ENCODE data around the gene WASHC4.

WASHC4 gene, protein sequence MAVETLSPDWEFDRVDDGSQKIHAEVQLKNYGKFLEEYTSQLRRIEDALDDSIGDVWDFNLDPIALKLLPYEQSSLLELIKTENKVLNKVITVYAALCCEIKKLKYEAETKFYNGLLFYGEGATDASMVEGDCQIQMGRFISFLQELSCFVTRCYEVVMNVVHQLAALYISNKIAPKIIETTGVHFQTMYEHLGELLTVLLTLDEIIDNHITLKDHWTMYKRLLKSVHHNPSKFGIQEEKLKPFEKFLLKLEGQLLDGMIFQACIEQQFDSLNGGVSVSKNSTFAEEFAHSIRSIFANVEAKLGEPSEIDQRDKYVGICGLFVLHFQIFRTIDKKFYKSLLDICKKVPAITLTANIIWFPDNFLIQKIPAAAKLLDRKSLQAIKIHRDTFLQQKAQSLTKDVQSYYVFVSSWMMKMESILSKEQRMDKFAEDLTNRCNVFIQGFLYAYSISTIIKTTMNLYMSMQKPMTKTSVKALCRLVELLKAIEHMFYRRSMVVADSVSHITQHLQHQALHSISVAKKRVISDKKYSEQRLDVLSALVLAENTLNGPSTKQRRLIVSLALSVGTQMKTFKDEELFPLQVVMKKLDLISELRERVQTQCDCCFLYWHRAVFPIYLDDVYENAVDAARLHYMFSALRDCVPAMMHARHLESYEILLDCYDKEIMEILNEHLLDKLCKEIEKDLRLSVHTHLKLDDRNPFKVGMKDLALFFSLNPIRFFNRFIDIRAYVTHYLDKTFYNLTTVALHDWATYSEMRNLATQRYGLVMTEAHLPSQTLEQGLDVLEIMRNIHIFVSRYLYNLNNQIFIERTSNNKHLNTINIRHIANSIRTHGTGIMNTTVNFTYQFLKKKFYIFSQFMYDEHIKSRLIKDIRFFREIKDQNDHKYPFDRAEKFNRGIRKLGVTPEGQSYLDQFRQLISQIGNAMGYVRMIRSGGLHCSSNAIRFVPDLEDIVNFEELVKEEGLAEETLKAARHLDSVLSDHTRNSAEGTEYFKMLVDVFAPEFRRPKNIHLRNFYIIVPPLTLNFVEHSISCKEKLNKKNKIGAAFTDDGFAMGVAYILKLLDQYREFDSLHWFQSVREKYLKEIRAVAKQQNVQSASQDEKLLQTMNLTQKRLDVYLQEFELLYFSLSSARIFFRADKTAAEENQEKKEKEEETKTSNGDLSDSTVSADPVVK

DNA sequence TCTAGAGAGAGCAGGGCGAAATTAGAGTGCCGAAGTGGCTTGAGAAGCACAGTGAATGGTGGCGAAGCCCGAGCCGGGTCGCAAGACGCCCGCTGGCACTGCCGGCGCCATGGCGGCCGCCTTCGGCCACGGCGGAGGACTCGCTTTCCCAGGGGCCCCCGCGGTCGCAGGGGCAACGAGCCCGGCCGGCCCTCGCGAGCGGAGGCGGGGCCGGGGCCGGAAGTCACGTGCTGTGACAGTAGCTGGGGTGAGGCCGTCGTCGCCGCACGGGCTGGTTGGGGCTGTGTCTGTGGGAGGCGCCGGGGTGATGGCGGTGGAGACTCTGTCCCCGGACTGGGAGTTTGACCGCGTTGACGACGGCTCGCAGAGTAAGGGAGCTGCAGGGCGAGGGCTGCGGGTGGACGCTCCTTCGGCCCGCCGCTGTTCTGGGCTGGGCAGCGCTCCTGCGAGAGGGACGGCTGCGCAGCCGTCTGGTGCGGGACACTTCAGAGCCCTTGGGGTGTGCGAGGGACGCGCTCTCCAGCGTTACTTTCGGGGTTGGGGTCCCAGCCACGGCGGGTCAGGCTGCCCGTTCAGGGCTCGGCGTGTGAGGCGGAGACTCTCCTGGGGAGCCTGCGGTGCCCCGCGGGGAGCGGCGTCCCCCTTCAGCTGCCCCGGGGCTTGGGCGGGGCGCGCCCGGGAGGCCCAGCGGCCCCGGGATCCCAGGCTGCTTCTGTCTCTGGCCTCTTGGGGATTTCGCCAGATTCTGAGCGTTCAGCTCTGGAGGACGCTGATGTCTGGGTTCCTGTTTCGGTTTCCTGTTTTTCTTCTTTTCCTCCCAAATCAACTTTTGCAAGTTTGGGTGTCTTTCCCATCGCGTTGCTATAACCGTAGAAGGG is at the start of gene WASHC4:
Gene WASHC4, plus strand, starts transcription at position 238 of the 878 bp plus-strand sequence. Its CDS starts 70 bp downstream, at position 308.
- DNase-seq, result peak; percentile 97

DNA sequence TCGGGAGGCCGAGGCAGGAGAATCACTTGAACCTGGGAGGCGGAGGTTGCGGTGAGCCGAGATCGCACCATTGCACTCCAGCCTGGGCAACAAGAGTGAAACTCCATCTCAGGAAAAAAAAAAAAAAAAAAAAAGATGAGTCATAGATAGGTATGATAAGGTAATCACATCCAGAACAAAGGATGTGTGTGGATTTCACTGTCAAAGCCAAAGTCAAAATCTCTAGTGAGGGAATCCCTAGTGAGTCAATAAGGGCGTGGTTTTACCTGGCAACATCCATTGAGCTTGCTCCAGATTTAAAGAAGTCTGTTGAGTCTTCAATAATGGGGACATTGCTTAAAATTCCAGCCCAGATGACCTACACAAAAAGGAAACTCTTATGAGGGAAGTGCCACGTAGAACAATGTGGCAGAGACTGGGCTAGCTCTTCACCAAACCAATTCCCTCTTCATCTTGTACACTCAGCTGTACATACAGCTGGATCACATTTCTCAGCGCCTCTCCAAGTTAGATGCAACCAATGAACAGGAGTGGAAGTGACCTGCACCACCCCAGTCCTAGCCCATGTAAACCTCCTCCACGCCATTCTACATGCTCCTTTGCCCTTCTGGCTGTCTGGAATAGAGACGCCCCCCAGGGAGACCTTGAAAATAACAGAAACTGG is 46.7 kb upstream of the WASHC4 start:
- DNase-seq, result no peak

DNA sequence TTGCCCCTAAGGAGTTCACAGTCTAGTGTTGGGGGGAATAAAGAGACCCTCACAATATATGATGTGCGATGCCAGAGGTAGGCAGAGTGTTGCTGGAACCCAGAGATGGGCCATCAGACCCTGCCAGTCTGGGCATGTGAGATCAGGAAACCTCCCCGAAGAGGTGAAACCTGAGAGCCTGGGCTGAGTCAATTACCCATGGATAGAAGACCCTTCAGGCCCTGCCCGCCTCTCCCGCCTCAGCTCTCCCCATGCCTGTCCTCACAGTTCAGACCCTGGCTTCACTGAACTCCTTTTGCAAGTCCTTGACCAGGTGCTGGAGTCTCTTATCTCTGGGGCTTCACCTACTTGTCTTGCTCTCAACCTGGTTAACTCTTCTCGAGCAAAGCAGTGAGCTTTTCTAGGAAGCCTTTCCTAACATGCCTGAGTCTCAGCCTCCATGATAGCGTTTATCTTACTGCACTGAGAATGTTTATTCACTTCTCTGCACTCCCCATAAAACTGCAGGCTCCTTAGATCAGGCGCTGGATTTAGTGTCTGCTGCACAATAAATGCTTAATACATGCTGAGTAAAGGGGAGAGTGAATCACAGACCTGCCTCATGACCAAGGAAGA is 42.9 kb upstream of the WASHC4 start:
- DNase-seq, result no peak

- no peak for DNase-seq
Measured at GRCh38 chr12:105067511-105068031, 40.0 kb upstream of the WASHC4 start.

DNA sequence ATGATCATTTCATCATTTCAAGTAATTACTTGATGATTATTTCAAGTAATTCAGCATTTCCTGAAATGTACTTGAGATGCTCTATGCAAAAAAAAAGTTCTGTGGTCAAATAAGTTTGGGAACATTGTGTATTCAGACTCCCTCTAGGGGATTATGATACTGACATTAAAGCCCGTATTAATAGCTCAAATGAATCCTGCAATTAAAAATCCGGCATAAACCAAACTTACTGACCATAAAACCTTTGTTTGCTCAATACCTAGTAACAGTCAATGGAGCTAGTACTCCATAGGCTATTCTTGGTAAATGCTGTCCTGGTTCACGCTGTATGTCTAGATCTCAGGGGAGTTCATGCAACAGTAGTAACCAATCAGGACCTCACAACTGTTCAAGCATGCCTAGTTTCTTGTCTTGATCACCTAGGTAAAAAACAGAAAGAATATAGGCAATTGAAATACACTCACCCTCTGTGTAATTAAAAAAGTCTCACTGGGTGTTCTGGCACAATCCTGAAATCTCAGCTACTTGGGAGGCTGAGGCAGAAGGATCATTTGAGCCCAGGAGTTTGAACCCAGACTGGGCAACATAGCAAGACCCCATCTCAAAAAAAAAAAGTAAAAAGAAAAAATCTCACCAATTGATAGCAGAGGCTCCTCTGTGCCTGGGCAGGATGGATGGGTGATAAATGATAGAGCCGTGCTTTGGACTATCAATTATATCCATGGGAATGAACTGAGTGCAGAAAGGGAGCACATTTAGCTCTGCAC is 37.4 kb upstream of the WASHC4 start:
- DNase-seq, result no peak

DNA sequence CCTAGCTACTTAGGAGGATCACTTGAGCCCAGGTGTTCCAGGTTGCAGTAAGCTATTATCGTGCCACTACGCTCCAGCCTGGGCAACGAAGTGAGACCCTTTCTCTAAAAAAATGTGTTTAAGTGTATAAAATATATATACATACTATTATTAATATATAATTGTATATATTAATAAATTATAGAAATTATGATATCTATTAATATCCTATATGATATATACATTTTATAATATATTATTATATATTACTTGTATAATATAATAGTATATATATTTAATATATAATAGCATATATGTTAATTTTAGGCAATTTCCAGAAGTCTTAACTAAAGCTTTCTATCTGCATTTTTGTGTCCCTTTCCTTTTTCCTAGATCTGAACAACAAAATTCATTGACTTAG is 35.5 kb upstream of the WASHC4 start:
- no peak for DNase-seq

DNA sequence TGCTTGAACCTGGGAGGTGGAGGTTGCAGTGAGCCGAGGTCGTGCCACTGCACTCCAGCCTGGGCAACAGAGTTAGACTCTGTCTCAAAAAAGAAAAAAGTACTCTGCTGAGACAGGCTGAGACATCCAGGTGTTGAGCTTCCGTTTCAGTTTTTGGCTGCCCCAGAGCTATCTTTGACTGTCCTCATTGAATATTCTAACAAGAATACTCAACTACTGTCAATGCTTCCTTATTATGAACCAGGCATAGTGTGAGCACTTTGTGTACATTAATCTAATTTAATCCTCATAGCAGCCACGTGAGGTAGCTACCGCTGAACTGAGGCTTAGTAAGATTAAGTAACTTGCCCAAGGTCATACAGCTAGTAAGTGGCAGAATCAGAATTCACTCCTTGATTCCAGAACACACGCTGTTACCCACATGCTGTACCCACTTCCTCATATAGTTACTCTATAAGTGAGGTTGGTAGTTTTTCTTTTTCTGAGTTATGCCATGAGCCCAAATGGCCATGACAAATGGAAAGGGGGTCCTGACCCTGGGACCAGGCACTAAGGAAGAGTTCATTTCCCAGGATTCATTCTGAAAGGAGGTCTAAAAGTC is 34.5 kb upstream of the WASHC4 start:
- no peak for DNase-seq

GRCh38 chr12:105076098-105076497 is 31.4 kb upstream of the WASHC4 start:
- DNase-seq, result no peak

DNA sequence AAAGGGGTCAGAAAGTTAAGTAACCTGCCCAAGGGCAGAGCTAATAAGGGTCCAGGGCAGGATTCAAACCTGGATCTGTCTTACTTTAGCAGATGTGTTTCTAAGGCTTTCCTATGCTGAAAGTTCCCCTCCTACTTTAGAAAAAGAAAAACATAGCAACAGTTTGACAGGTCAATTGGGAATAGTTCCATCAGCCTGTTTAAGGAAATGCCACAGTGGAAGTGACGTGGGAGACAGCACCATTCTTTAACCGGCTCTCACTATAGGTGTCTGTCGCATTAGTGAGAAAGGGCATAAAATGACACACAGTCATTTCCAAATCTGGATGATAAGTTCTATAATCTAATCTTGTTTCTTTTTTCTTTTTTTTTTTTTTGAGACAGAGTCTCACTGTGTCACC is 30.6 kb upstream of the WASHC4 start:
- DNase-seq, result no peak

DNA sequence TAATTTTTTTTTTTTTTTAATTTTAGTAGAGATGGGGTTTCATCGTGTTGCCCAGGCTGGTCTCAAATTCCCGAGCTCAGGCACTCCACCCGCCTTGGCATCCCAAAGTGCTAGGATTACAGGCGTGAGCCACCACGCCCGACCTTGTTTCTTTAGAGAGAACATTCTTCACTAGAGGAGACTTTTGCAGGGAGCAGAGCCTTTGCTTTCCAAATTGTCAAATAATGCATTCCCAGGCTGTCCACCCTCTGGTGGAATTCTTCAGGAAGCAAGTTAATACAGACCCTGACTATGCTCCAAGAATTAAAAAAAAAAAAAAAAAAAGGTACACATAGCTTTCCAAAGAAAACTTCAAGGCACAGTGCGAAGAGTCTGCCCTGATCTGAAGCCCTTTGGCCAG is 30.1 kb upstream of the WASHC4 start:
- DNase-seq, result no peak

- DNase-seq, result no peak
Measured at GRCh38 chr12:105078712-105079570, 28.6 kb upstream of the WASHC4 start.

DNA sequence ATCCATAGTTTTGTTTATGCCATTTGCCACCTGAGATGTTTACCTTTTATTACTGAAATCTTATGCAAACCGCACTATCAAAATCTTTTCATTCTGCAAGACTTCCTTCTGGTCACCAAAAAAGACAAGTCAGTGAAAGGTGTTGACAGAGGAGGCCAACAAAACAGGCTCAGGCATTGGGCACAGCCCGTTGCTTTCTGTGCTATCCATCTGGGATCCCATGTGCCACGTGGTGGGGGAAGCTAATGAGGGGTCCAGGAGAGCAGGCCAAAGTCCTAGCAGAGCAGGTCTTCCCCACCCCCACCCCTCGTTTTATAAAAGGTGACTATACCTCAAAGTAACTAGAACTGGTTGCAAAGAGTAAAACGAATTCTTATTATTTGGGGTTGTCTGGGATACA is 24.5 kb upstream of the WASHC4 start:
- no peak for DNase-seq

DNA sequence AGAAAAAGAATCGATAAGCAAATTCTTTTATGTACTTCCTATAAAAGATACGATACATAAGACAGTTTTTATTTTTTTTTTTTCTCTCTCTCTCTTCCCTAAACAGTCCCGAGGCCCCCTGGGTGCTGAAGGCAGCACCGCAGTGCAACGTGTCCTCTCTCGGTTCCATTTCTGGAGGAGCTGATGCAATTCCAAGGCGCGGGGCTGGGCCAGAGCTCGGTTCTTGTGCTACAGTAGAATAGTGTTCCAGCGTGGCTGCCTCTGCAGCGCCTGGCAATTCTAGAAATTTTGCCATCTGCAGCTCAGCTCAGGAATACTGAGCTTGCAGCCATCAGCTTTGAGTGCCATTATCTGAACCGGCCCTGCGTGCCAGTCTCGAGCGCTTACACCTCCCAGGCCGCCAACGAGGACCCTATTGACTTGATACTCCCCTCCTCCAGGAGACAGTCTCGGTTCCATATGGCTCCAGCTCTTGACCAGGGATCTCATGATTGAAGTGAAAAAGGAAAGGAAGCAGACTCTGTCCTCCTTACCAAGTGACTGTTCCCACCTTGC is 23.9 kb upstream of the WASHC4 start:
- DNase-seq, result peak; percentile 64

- peak; percentile 87 for DNase-seq
Measured at GRCh38 chr12:105084251-105085250, 23.0 kb upstream of the WASHC4 start, which contains the start of gene ALDH1L2. Gene ALDH1L2, minus strand, starts transcription at chr12:105084458. Its CDS starts 22 bp downstream, at chr12:105084436.

- DNase-seq, result no peak
Measured at GRCh38 chr12:105085501-105085900, 22.0 kb upstream of the WASHC4 start.

DNA sequence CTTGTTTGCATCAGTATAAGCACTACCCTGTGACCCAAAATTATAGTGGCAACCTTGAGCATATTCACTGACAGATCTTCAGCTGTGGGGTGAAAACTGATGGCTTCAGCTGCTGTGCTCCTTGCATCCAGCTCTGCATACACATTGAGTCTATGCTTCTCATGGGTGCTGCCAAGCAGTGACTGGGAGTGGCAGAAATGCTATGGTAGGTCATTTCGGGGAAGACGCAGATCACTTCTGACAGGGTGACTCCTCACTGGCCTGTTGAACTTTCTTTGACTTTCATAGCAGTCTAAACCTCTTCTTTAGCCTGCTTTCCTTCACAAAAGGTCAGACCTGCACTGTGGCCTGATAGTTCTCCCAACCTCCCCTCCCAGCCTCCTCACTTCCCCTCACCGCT is 17.7 kb upstream of the WASHC4 start:
- no peak for DNase-seq

DNA sequence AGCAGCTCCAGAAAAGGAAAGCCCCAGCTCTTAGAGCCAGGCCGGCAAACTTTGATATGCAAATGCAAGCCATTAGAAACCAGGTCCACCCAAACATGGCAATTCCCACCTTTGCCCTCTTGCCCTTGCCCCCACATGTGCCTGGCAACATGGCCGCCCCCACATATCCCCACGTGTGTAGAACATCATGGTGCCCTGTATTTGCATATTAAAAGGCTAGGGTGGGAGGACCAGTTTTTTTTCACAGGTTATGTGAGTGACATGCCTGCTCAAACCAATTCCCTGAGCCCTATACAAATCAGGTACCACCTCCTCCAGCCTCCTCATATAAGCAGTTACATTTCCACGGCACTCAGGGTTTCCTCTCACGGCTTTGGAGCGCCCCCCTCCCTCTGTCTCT is 17.2 kb upstream of the WASHC4 start:
- DNase-seq, result no peak
